GM13976 (cell line): ENCODE measurements around the gene KDM4F.

Source experiments
- DNase-seq: peaks from one replicate; pipeline ENCODE4 v3.0.0; 2012; ENCODE audit warnings: low spot score
- in situ Hi-C: fragments of 300-500 bp; cut with MboI; formaldehyde crosslinking; loops from one replicate; pipeline ENCODE4 v1.12.0; 2022; ENCODE audit warnings: low sequenced_read_pairs, mixed read lengths, inconsistent platforms; ENCODE audit not compliant: unreplicated experiment
- TF ChIP-seq, protein P1 (sequence below): IDR thresholded peaks from 2 replicates; pipeline ENCODE4 v1.5.1; 2012; ENCODE audit warnings: borderline replicate concordance, mild to moderate bottlenecking; ENCODE audit not compliant: insufficient read depth; ENCODE audit errors: extremely low read depth, missing control alignments, control extremely low read depth

The KDM4F gene

DNA sequence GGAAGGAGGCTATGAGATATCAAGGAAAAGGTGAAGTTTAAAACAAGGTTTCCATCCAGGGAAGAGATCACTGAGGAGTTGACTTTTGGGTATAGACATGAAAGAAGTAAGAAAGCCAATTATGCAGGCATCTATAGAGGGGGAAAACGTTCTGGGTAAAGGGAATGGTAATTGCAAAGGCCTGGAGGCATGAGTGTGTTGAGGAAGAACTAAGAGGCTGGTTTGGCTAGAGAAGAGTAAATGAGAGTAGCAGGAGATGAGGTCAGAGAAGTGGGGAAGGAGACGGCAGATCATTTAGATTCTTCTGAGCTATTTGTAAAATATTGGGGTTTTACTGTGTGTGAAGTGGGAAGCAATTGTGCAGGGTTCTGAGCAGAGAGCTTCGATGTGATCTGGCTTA is 48.0 kb downstream of the KDM4F start:
- in situ Hi-C loops, result no loop called here
- TF ChIP-seq, protein P1, sequence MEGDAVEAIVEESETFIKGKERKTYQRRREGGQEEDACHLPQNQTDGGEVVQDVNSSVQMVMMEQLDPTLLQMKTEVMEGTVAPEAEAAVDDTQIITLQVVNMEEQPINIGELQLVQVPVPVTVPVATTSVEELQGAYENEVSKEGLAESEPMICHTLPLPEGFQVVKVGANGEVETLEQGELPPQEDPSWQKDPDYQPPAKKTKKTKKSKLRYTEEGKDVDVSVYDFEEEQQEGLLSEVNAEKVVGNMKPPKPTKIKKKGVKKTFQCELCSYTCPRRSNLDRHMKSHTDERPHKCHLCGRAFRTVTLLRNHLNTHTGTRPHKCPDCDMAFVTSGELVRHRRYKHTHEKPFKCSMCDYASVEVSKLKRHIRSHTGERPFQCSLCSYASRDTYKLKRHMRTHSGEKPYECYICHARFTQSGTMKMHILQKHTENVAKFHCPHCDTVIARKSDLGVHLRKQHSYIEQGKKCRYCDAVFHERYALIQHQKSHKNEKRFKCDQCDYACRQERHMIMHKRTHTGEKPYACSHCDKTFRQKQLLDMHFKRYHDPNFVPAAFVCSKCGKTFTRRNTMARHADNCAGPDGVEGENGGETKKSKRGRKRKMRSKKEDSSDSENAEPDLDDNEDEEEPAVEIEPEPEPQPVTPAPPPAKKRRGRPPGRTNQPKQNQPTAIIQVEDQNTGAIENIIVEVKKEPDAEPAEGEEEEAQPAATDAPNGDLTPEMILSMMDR, result no peak

DNA sequence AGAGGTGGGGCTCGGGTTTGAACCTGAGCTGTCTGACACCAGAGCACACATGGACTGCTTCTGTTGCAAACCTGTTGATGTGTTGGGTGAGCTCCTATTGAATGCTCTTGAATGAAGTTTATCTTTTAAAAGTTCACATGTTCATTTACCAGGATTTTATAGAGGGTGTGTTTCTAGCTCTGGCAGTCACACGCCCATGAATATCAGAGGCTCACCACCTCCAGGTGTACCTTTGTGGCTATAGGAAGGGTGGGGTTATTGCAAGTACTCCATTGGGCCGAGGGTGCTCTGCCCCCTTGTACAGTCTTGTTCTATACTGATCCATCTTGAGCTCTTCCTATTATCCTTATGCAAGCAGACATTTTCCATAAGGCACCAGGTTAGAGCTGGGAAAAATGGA is 49.6 kb downstream of the KDM4F start:
- in situ Hi-C loops, result no loop called here
- TF ChIP-seq, protein P1, result no peak

More for the DNA sequence above, 48.0 kb downstream of the KDM4F start:
- DNase-seq, result no peak

DNA sequence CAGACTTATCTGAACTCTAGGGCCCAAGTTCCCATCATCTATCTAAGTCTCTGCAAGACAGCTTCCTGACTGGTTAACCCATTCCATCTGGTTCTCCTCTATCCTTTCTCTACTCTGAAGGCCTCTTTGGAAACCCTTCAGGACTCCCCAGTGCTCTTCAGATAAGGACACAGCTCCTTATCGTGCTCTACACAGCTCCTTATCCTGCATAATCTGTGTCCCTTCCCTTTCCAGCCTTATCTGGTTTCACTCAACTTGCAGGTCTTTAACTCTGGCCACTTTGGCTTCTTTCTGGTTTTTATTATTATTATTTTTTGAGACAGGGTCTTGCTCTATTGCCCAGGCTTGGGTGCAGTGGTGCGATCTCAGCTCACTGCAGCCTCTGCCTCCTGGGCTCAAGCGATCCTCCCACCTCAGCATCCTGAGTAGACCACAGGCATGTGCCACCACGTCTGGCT is 51.0 kb downstream of the KDM4F start:
- in situ Hi-C loops, result no loop called here
- TF ChIP-seq, protein P1, result no peak

More for the DNA sequence above, 49.6 kb downstream of the KDM4F start:
- DNase-seq, result no peak

More for the DNA sequence above, 51.0 kb downstream of the KDM4F start:
- DNase-seq, result no peak
